ENCODE data around the gene OGA. TPM values are rescaled to one million over a fixed set of nuclear protein-coding genes. Genes with fewer than 3 reads are reported as not detected.

The OGA gene
- total and polyA plus RNA-seq, 2 donors (not counting 1 experiment from before 2014, with no cell fraction given) = 128 to 418 TPM

DNA sequence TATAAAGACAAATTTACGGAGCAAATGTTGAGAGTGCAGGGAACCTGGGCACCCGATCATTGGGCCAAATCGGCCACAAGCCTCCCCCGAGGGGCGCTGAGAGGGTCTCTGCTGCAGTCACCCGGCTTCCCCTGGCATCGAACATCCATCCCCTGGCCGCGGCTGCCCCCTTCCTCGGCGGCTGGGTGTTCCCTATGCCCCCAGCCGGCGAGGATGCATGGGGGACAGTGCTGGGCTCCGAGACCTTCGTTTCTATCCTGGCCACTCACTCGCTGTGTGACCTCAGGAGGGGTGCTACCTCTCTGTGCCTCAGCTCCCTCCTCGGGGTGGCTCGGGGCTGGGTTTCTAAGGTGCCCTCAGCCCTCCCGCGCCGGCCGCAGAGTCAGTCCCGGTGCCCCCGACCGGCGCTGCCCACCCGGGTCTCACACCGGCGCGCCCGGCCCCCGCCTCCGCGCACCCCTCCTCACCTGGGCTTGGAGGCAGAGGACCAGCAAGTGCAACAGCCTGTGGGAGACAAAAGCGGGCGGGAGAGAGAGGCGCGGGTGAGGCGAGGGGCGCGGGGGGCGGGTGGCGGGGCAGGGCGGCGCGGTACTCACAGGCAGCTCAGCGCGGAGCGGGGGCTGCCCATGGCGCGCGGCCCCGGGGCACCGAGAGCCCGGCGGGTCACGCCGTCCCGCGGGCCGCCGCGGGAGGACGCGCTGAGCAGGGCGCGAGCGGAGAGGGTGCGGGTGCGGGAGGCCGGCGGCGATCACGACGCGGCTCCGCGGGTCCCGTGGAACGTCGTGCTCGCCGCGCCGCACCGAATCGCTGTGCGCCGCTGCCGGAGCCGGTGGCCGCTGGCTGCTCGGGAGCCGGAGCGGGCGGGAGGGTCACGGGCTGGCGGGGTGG lies 42.7 kb downstream of the OGA start, which contains the start of gene FGF8:
FGF8 (minus strand) TSS at position 842 of the 888 bp plus-strand sequence; CDS start at position 628, 214 bp downstream.
- H3K27me3 ChIP-seq (replicated peaks in 1 of 4; ENCODE audit: control extremely low read depth in 1 of 4, control insufficient read depth in 3 of 4, insufficient read depth in 4 of 4, low read length in 3 of 4) = peaks cover 0 to 82% (median 46%) of the 10 kb centered on the region in 4 experiments
- DNase-seq (peak; percentile 46), ATAC-seq (ENCODE audit: low read depth) (no peak)
- ChIA-PET POLR2A (no interaction called here), CTCF (no interaction called here)
- TF ChIP-seq, protein P1, sequence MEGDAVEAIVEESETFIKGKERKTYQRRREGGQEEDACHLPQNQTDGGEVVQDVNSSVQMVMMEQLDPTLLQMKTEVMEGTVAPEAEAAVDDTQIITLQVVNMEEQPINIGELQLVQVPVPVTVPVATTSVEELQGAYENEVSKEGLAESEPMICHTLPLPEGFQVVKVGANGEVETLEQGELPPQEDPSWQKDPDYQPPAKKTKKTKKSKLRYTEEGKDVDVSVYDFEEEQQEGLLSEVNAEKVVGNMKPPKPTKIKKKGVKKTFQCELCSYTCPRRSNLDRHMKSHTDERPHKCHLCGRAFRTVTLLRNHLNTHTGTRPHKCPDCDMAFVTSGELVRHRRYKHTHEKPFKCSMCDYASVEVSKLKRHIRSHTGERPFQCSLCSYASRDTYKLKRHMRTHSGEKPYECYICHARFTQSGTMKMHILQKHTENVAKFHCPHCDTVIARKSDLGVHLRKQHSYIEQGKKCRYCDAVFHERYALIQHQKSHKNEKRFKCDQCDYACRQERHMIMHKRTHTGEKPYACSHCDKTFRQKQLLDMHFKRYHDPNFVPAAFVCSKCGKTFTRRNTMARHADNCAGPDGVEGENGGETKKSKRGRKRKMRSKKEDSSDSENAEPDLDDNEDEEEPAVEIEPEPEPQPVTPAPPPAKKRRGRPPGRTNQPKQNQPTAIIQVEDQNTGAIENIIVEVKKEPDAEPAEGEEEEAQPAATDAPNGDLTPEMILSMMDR (IDR thresholded peaks at IDR 0.05) = no peak
- peak; percentile 91 for TF ChIP-seq EZH2 (IDR thresholded peaks at IDR 0.05; ENCODE audit: borderline replicate concordance, insufficient read depth, low read depth, low read length, poor library complexity, severe bottlenecking)
- 4% methylated on average over 78 of the region's 98 CpGs for WGBS (ENCODE audit: insufficient coverage)
- peaks cover 48 to 49% of the 10 kb centered on the region in 2 donors for H3K4me1 ChIP-seq (ENCODE audit: control insufficient read depth in 2 of 2, insufficient read depth in 2 of 2, low read length in 2 of 2)
- Mint-ChIP-seq H3K9me3 (ENCODE audit: insufficient read depth) (no peaks in the 10 kb centered on the region), H3K27me3 (peaks cover 58% of the 10 kb centered on the region), H3K27ac (no peak within 1 kb of the TSS), H3K4me1 (peaks cover 48% of the 10 kb centered on the region), H3K4me3 (peak within 1 kb of the TSS; percentile 53)
- no peak within 1 kb of the TSS for H3K27ac ChIP-seq (ENCODE audit: low read length in 2 of 2)
- peaks cover 0 to 21% (median 0%) of the 10 kb centered on the region in 3 donors for H3K9me3 ChIP-seq (ENCODE audit: control extremely low read depth in 1 of 3, control insufficient read depth in 2 of 3, insufficient read depth in 1 of 3, low read length in 2 of 3)
- intact Hi-C loops (cut with micrococcal nuclease) = no loop called here
- peak within 1 kb of the TSS in 1 of 5 experiments; percentile 38 for H3K4me3 ChIP-seq (ENCODE audit: control extremely low read depth in 1 of 5, extremely low read depth in 1 of 5, insufficient read depth in 1 of 5, low read depth in 2 of 5, low read length in 4 of 5)
- peaks cover 27% of the 10 kb centered on the region for H4K20me1 ChIP-seq (ENCODE audit: control insufficient read depth, insufficient read depth, low read length, poor library complexity, severe bottlenecking)
- peak within 1 kb of the TSS; percentile 38 for H3K9ac ChIP-seq (ENCODE audit: low read length)
- H3K79me2 ChIP-seq (ENCODE audit: control insufficient read depth, insufficient read depth, low read length) = peaks cover 8% of the 10 kb centered on the region
- H3K4me2 ChIP-seq (replicated peaks; ENCODE audit: low read depth, low read length, poor library complexity, severe bottlenecking) = peak within 1 kb of the TSS; percentile 69
- H2AFZ ChIP-seq (ENCODE audit: insufficient read depth, low read depth, low read length, poor library complexity, severe bottlenecking) = no peak within 1 kb of the TSS
- no peaks in the 10 kb centered on the region for H3K36me3 ChIP-seq (replicated peaks in 1 of 2; ENCODE audit: control extremely low read depth in 1 of 2, control insufficient read depth in 1 of 2, extremely low read depth in 1 of 2, insufficient read depth in 2 of 2, low read length in 1 of 2)

Data from B cell (primary cell).